Upper lobe of right lung (tissue), 1 donor: ENCODE results near the gene POLR2C. TPM values are rescaled to one million over a fixed set of nuclear protein-coding genes. Genes with fewer than 3 reads are reported as not detected.
A peak's percentile ranks its signal among the peaks of the same experiment; 100 is the strongest.

Experiments used
- ATAC-seq: fragments of 200-7000 bp; cut with Tn5 transposase; one replicate; pipeline ENCODE4 v1.9.1; 2020; ENCODE audit warnings: mild to moderate bottlenecking, moderate library complexity
- DNase-seq: peaks from one replicate; pipeline ENCODE4 v3.0.0-alpha.2; 2020
- H3K27ac ChIP-seq: fragments of 200-600 bp; one replicate; pipeline ENCODE4 v1.8.0; 2022
- H3K27me3 ChIP-seq: fragments of 200-600 bp; one replicate; pipeline ENCODE4 v1.8.0; 2022; ENCODE audit warnings: mild to moderate bottlenecking
- H3K36me3 ChIP-seq: fragments of 200-600 bp; one replicate; pipeline ENCODE4 v1.8.0; 2022
- H3K4me1 ChIP-seq: fragments of 200-600 bp; one replicate; pipeline ENCODE4 v1.8.0; 2022
- H3K4me3 ChIP-seq: fragments of 200-600 bp; one replicate; pipeline ENCODE4 v1.8.0; 2022; ENCODE audit warnings: mild to moderate bottlenecking
- H3K9me3 ChIP-seq: fragments of 200-600 bp; one replicate; pipeline ENCODE4 v1.8.0; 2022
- intact Hi-C: fragments of 100-400 bp; cut with DNase I; formaldehyde crosslinking; loops from one replicate; pipeline ENCODE4 v1.11.0; 2022
- total RNA-seq: library from RNA; stranded (reverse); fragmentation: NEBNext Ultra II Directional; extraction: Animal tissue kit (Norgen Biotek cat#: 25700); gene quantifications from one replicate; pipeline ENCODE4 v1.2.1, GENCODE V29; 2021
- TF ChIP-seq, protein P1 (sequence below): fragments of 200-600 bp; IDR thresholded peaks from one replicate; pipeline ENCODE4 v1.8.0; 2022; ENCODE audit warnings: antibody characterized with exemption
- donor health status: DM: no; HTN: yes; CAD: no; lungs with severe emphysema.

Gene POLR2C
- total RNA-seq, 1 donor from 2014 or later, result 85.1 TPM

DNA sequence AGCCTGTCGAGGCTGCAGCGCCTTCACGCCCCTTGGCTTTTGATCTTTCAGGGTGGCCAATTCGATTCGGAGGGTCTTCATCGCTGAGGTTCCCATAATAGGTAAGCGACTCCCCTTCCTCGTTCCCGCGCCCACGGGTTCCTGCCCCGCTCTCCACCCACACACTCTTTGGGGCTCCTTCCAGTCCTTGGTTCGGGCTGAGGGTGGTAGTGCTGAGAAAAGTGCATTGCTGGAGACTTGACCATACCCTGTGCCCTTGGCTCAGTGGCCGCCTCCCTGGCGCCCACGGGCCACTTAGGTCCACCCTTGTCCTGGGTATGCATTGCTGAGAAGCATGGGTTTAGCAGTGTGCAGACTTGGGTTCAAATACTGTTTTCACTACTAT lies 491 bp downstream of the POLR2C start:
- intact Hi-C loops, result no loop called here
- peaks cover 71% of the 10 kb centered on the region for H3K36me3 ChIP-seq

GRCh38 chr16:57464523-57464922 lies 2.0 kb downstream of the POLR2C start:
- no peaks in the 10 kb centered on the region for H3K9me3 ChIP-seq
- H3K4me3 ChIP-seq, result no peak overlapping the region
- ATAC-seq, result peak; percentile 16
- H3K27ac ChIP-seq, result no peak overlapping the region
- H3K4me1 ChIP-seq, result peaks cover 28% of the 10 kb centered on the region
- DNase-seq, result no peak
- intact Hi-C loops, result no loop called here
- peaks cover 71% of the 10 kb centered on the region for H3K36me3 ChIP-seq
- TF ChIP-seq, protein P1, sequence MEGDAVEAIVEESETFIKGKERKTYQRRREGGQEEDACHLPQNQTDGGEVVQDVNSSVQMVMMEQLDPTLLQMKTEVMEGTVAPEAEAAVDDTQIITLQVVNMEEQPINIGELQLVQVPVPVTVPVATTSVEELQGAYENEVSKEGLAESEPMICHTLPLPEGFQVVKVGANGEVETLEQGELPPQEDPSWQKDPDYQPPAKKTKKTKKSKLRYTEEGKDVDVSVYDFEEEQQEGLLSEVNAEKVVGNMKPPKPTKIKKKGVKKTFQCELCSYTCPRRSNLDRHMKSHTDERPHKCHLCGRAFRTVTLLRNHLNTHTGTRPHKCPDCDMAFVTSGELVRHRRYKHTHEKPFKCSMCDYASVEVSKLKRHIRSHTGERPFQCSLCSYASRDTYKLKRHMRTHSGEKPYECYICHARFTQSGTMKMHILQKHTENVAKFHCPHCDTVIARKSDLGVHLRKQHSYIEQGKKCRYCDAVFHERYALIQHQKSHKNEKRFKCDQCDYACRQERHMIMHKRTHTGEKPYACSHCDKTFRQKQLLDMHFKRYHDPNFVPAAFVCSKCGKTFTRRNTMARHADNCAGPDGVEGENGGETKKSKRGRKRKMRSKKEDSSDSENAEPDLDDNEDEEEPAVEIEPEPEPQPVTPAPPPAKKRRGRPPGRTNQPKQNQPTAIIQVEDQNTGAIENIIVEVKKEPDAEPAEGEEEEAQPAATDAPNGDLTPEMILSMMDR, result no peak
- no peaks in the 10 kb centered on the region for H3K27me3 ChIP-seq

More for the DNA sequence above, 491 bp downstream of the POLR2C start:
- DNase-seq, result no peak
- Histone ChIP-seq H3K4me1 (peaks cover 27% of the 10 kb centered on the region), H3K27me3 (no peaks in the 10 kb centered on the region), H3K4me3 (peak overlapping the region; percentile 95), H3K27ac (peak overlapping the region; percentile 93), H3K9me3 (no peaks in the 10 kb centered on the region)
- TF ChIP-seq, protein P1, result no peak
- ATAC-seq, result peak; percentile 55

GRCh38 chr16:57468346-57468745 lies 5.9 kb downstream of the POLR2C start:
- Histone ChIP-seq H3K9me3 (no peaks in the 10 kb centered on the region), H3K4me3 (no peak overlapping the region), H3K27ac (no peak overlapping the region), H3K4me1 (peaks cover 48% of the 10 kb centered on the region), H3K36me3 (peaks cover 93% of the 10 kb centered on the region), H3K27me3 (no peaks in the 10 kb centered on the region)
- intact Hi-C loops, result no loop called here
- ATAC-seq (no peak), DNase-seq (no peak)
- TF ChIP-seq, protein P1, result no peak

DNA sequence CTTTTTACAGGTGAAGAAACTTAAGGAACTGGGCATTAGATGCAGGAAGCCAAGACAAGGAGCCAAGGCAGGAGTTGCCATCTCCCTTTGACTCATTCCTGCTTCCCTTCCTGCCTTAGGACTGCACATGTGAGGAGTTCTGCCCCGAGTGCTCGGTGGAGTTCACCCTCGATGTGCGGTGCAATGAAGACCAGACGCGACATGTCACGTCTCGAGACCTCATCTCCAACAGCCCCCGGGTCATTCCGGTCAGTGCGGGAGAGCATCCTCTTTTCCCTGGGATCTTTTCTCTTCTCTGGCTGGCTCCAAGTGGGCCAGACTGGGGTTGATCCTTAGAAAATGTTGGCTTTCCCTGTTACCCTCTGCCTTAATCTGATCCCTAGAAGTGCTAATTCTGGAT lies 6.6 kb downstream of the POLR2C start:
- Histone ChIP-seq H3K4me3 (no peak overlapping the region), H3K27me3 (no peaks in the 10 kb centered on the region), H3K36me3 (peaks cover 96% of the 10 kb centered on the region), H3K27ac (no peak overlapping the region), H3K4me1 (peaks cover 44% of the 10 kb centered on the region), H3K9me3 (no peaks in the 10 kb centered on the region)
- DNase-seq, result no peak
- intact Hi-C loops, result no loop called here
- no peak for ATAC-seq
- TF ChIP-seq, protein P1, result no peak

- ATAC-seq (peak; percentile 49), DNase-seq (no peak)
- no peak overlapping the region for H3K27ac ChIP-seq
- TF ChIP-seq, protein P1, result no peak
- H3K9me3 ChIP-seq, result no peaks in the 10 kb centered on the region
- intact Hi-C loops, result no loop called here
- peaks cover 95% of the 10 kb centered on the region for H3K36me3 ChIP-seq
- H3K27me3 ChIP-seq, result no peaks in the 10 kb centered on the region
- H3K4me1 ChIP-seq, result peaks cover 34% of the 10 kb centered on the region
- no peak overlapping the region for H3K4me3 ChIP-seq
Measured at GRCh38 chr16:57469917-57470470, 7.5 kb downstream of the POLR2C start.

GRCh38 chr16:57470711-57471110 lies 8.2 kb downstream of the POLR2C start:
- Histone ChIP-seq H3K36me3 (peaks cover 89% of the 10 kb centered on the region), H3K27ac (peak overlapping the region; percentile 55), H3K4me1 (peaks cover 31% of the 10 kb centered on the region), H3K4me3 (no peak overlapping the region), H3K9me3 (no peaks in the 10 kb centered on the region), H3K27me3 (no peaks in the 10 kb centered on the region)
- ATAC-seq, result peak; percentile 72
- TF ChIP-seq, protein P1, result no peak
- intact Hi-C loops, result no loop called here
- DNase-seq, result peak; percentile 85
